ENCODE data around the gene MAML3. TPM values are rescaled to one million over a fixed set of nuclear protein-coding genes. Genes with fewer than 3 reads are reported as not detected.

Gene MAML3
- total and polyA plus RNA-seq, 4 experiments from 2014 or later, result 0.15 to 3.7 (median 1.7) TPM

DNA sequence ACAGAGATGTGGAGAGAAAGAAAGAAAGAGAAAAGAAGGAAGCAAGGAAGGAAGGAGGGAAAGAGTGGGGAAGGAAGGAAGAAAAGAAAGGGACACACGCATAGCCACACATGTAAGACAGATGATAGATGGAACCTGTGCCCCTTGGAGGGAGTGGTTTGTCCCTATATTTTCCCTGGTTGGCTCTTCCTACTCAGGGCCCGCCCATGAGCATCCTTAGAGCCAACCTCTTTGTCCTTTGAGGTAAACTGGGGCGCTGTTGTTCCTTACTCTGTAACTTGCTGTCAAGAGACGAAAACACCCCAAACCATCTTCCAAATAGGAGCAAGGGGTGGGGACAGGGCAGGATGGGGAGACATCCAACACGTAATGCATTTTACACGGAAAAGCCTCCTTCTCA is 220.9 kb downstream of the MAML3 start:
- H3K27me3 ChIP-seq (ENCODE audit: insufficient read depth, low read length), result no peaks in the 10 kb centered on the region
- Mint-ChIP-seq H3K27ac (no peak overlapping the region), H3K4me3 (no peak overlapping the region), H3K4me1 (no peaks in the 10 kb centered on the region), H3K27me3 (peaks cover 4 to 7% of the 10 kb centered on the region in 2 donors), H3K36me3 (no peaks in the 10 kb centered on the region), H3K9me3 (no peaks in the 10 kb centered on the region)
- H3K27ac ChIP-seq (ENCODE audit: low read depth, low read length), result no peak overlapping the region
- no peak overlapping the region for H3K4me3 ChIP-seq (ENCODE audit: low read length in 2 of 2)
- H3K4me1 ChIP-seq (ENCODE audit: insufficient read depth, low read length), result no peaks in the 10 kb centered on the region
- no peaks in the 10 kb centered on the region for H3K9me3 ChIP-seq (ENCODE audit: control insufficient read depth in 1 of 2, low read length in 2 of 2)
- CTCF ChIA-PET (ENCODE audit: partially characterized antibody), result no interaction called here
- intact Hi-C loops (cut with micrococcal nuclease), result no loop called here
- no peak for DNase-seq
- H3K36me3 ChIP-seq (ENCODE audit: insufficient read depth, low read length), result no peaks in the 10 kb centered on the region
- POLR2A ChIA-PET (ENCODE audit: partially characterized antibody), result no interaction called here

- no peak overlapping the region for H3K4me3 Mint-ChIP-seq
- ChIA-PET CTCF (ENCODE audit: partially characterized antibody) (no interaction called here), POLR2A (ENCODE audit: partially characterized antibody) (no interaction called here)
- Histone ChIP-seq H3K27me3 (ENCODE audit: insufficient read depth, low read length) (no peaks in the 10 kb centered on the region), H3K4me3 (ENCODE audit: low read length in 2 of 2) (no peak overlapping the region), H3K4me1 (ENCODE audit: insufficient read depth, low read length) (no peaks in the 10 kb centered on the region), H3K27ac (ENCODE audit: low read depth, low read length) (no peak overlapping the region), H3K9me3 (ENCODE audit: control insufficient read depth in 1 of 2, low read length in 2 of 2) (no peaks in the 10 kb centered on the region), H3K36me3 (ENCODE audit: insufficient read depth, low read length) (no peaks in the 10 kb centered on the region)
- intact Hi-C loops (cut with micrococcal nuclease), result no loop called here
- H3K27ac Mint-ChIP-seq, result no peak overlapping the region
- H3K4me1 Mint-ChIP-seq, result no peaks in the 10 kb centered on the region
- peaks cover 4 to 7% of the 10 kb centered on the region in 2 donors for H3K27me3 Mint-ChIP-seq
- H3K9me3 Mint-ChIP-seq, result no peaks in the 10 kb centered on the region
- no peak for DNase-seq
- H3K36me3 Mint-ChIP-seq, result no peaks in the 10 kb centered on the region
Observed at GRCh38 chr4:139924782-139925181, 229.2 kb downstream of the MAML3 start.

DNA sequence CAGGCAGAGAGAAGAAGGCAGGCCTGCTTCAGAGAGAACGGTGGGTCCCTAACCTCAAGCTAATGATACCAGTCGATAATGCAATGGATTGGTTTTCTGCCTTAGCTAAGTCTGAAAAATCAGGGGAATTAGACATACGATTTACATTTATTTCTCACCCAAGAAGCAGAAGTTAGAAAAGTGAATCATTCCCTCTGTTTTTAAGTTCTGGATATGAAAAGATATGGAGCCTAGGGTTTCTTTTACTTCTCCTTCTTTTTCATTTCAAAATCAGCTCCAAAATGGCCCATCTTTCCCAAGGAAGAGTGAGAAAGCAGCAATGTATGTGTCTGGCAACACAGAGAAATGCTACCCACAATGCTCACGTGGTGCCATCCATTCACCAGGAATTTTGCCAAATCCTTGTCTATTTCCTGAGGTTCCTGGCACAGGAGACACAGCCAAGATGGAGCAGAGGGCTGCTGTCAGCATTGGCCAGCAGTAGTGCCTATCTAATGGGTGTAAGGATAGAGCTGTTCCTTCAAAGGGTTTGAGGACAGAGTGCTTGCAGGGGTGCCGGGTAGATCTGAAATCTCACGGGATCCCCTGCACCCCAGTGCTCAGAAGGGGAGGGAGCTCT is 231.5 kb downstream of the MAML3 start:
- ChIA-PET POLR2A (ENCODE audit: partially characterized antibody) (no interaction called here), CTCF (ENCODE audit: partially characterized antibody) (no interaction called here)
- Histone ChIP-seq H3K27ac (ENCODE audit: low read depth, low read length) (no peak overlapping the region), H3K4me1 (ENCODE audit: insufficient read depth, low read length) (no peaks in the 10 kb centered on the region), H3K4me3 (ENCODE audit: low read length in 2 of 2) (no peak overlapping the region), H3K27me3 (ENCODE audit: insufficient read depth, low read length) (no peaks in the 10 kb centered on the region), H3K36me3 (ENCODE audit: insufficient read depth, low read length) (no peaks in the 10 kb centered on the region), H3K9me3 (ENCODE audit: control insufficient read depth in 1 of 2, low read length in 2 of 2) (no peaks in the 10 kb centered on the region)
- intact Hi-C loops (cut with micrococcal nuclease), result no loop called here
- H3K9me3 Mint-ChIP-seq, result no peaks in the 10 kb centered on the region
- no peaks in the 10 kb centered on the region for H3K4me1 Mint-ChIP-seq
- no peaks in the 10 kb centered on the region for H3K27me3 Mint-ChIP-seq
- no peak overlapping the region for H3K4me3 Mint-ChIP-seq
- no peak for DNase-seq
- no peak overlapping the region for H3K27ac Mint-ChIP-seq
- no peaks in the 10 kb centered on the region for H3K36me3 Mint-ChIP-seq

DNA sequence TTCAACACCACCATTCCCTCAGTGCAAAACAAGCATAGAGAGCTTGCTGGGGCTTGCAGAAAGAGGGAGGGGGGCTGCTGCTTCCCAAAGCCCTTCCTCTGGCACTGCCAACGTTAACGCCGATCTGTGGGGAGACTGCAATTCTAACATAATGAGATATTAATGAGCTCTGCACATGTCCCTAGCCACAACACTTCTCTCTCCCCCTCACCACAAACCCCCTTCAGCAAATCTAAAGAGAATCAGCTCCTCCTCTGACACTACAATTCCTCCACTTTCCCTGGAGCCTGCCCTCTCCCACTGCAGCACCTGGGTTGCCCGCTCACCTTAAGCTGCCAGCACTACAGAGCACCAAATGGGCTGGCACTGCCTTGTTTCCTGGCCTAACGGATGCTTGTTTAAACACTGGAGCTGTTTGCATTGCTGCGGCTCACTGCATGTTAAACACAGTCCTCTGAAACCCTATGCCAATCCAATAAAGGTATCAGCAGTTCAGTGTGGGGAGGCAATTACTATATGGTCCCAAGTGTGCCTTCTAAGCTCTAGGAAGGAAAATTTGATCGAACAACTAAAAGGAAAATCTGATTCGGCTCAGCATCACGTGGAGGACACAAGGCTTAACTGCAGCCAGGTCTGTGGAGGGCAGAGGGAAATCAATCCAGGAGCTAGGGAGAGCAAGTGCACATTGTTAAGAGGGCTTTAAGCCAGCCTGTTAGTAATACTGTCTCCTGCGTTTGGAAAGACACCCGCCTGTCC is 232.4 kb downstream of the MAML3 start:
- Mint-ChIP-seq H3K4me1 (no peaks in the 10 kb centered on the region), H3K4me3 (no peak overlapping the region), H3K27me3 (no peaks in the 10 kb centered on the region), H3K9me3 (no peaks in the 10 kb centered on the region), H3K27ac (peak overlapping the region in 2 of 7 donors; percentile 5 to 19), H3K36me3 (no peaks in the 10 kb centered on the region)
- Histone ChIP-seq H3K27me3 (ENCODE audit: insufficient read depth, low read length) (no peaks in the 10 kb centered on the region), H3K4me1 (ENCODE audit: insufficient read depth, low read length) (no peaks in the 10 kb centered on the region), H3K9me3 (ENCODE audit: control insufficient read depth in 1 of 2, low read length in 2 of 2) (no peaks in the 10 kb centered on the region), H3K4me3 (ENCODE audit: low read length in 2 of 2) (no peak overlapping the region), H3K27ac (ENCODE audit: low read depth, low read length) (no peak overlapping the region), H3K36me3 (ENCODE audit: insufficient read depth, low read length) (no peaks in the 10 kb centered on the region)
- intact Hi-C loops (cut with micrococcal nuclease), result no loop called here
- ChIA-PET POLR2A (ENCODE audit: partially characterized antibody) (no interaction called here), CTCF (ENCODE audit: partially characterized antibody) (no interaction called here)
- no peak for DNase-seq

GRCh38 chr4:139920486-139921002 is 233.4 kb downstream of the MAML3 start:
- CTCF ChIA-PET (ENCODE audit: partially characterized antibody), result no interaction called here
- Histone ChIP-seq H3K9me3 (ENCODE audit: control insufficient read depth in 1 of 2, low read length in 2 of 2) (no peaks in the 10 kb centered on the region), H3K27ac (ENCODE audit: low read depth, low read length) (no peak overlapping the region), H3K36me3 (ENCODE audit: insufficient read depth, low read length) (no peaks in the 10 kb centered on the region), H3K4me3 (ENCODE audit: low read length in 2 of 2) (no peak overlapping the region), H3K27me3 (ENCODE audit: insufficient read depth, low read length) (no peaks in the 10 kb centered on the region), H3K4me1 (ENCODE audit: insufficient read depth, low read length) (no peaks in the 10 kb centered on the region)
- Mint-ChIP-seq H3K27me3 (no peaks in the 10 kb centered on the region), H3K36me3 (no peaks in the 10 kb centered on the region), H3K27ac (no peak overlapping the region), H3K4me1 (no peaks in the 10 kb centered on the region), H3K4me3 (no peak overlapping the region), H3K9me3 (no peaks in the 10 kb centered on the region)
- intact Hi-C loops (cut with micrococcal nuclease), result no loop called here
- DNase-seq, result no peak
- POLR2A ChIA-PET (ENCODE audit: partially characterized antibody), result no interaction called here

DNA sequence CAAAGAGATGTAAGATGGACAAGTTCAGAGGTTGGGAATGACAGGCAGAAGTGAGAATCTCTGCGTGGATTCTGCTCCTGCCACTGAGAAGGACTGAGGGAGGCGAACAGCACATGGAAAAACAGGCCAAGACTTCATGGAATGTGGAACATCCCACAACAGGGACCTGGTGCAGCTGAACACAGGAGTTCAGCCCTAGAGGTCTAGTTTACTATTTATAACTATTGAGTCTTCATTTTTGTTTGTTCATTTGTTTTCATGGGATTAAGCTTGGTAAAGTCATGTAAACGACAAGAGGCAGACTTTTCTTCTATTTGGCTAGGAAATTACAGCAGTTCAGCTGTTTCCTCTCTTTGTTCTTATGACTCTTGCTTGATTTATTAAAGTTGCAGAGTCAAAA is 234.5 kb downstream of the MAML3 start:
- H3K4me1 Mint-ChIP-seq, result no peaks in the 10 kb centered on the region
- Histone ChIP-seq H3K4me3 (ENCODE audit: low read length in 2 of 2) (no peak overlapping the region), H3K36me3 (ENCODE audit: insufficient read depth, low read length) (no peaks in the 10 kb centered on the region), H3K4me1 (ENCODE audit: insufficient read depth, low read length) (no peaks in the 10 kb centered on the region), H3K27ac (ENCODE audit: low read depth, low read length) (no peak overlapping the region), H3K9me3 (ENCODE audit: control insufficient read depth in 1 of 2, low read length in 2 of 2) (no peaks in the 10 kb centered on the region), H3K27me3 (ENCODE audit: insufficient read depth, low read length) (no peaks in the 10 kb centered on the region)
- CTCF ChIA-PET (ENCODE audit: partially characterized antibody), result no interaction called here
- intact Hi-C loops (cut with micrococcal nuclease), result no loop called here
- POLR2A ChIA-PET (ENCODE audit: partially characterized antibody), result no interaction called here
- H3K4me3 Mint-ChIP-seq, result no peak overlapping the region
- H3K9me3 Mint-ChIP-seq, result no peaks in the 10 kb centered on the region
- no peaks in the 10 kb centered on the region for H3K27me3 Mint-ChIP-seq
- DNase-seq, result no peak
- H3K36me3 Mint-ChIP-seq, result no peaks in the 10 kb centered on the region
- no peak overlapping the region for H3K27ac Mint-ChIP-seq

DNA sequence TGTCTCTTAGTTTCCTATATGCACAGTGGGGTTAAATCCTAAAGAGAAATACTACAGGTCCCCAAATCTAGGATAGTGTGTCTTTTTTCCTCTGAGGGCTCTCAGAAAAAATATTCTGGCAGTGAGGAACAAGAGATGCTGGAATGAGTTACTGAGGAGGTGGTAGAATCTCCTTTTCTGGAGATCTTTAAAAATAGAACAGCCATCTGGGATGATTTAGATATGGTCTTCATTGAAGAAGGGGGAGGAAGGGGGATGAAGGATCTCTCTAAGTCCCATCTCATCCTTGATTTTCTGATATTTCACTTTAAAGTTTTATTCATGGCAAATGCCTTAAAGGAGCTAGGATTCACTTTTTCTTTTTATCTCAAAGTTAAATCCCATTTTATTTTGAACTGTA is 235.0 kb downstream of the MAML3 start:
- H3K36me3 Mint-ChIP-seq, result no peaks in the 10 kb centered on the region
- no peak overlapping the region for H3K4me3 ChIP-seq (ENCODE audit: low read length in 2 of 2)
- POLR2A ChIA-PET (ENCODE audit: partially characterized antibody), result no interaction called here
- CTCF ChIA-PET (ENCODE audit: partially characterized antibody), result no interaction called here
- no peaks in the 10 kb centered on the region for H3K4me1 ChIP-seq (ENCODE audit: insufficient read depth, low read length)
- H3K4me1 Mint-ChIP-seq, result no peaks in the 10 kb centered on the region
- no peaks in the 10 kb centered on the region for H3K27me3 ChIP-seq (ENCODE audit: insufficient read depth, low read length)
- H3K36me3 ChIP-seq (ENCODE audit: insufficient read depth, low read length), result no peaks in the 10 kb centered on the region
- no peaks in the 10 kb centered on the region for H3K9me3 ChIP-seq (ENCODE audit: control insufficient read depth in 1 of 2, low read length in 2 of 2)
- no peak overlapping the region for H3K27ac Mint-ChIP-seq
- no peak overlapping the region for H3K27ac ChIP-seq (ENCODE audit: low read depth, low read length)
- no peaks in the 10 kb centered on the region for H3K27me3 Mint-ChIP-seq
- no peaks in the 10 kb centered on the region for H3K9me3 Mint-ChIP-seq
- no peak for DNase-seq
- no peak overlapping the region for H3K4me3 Mint-ChIP-seq
- intact Hi-C loops (cut with micrococcal nuclease), result no loop called here
